WTC11 (cell line): ENCODE data around the gene RNF224. TPM values are rescaled to one million over a fixed set of nuclear protein-coding genes. Genes with fewer than 3 reads are reported as not detected.

Experiments
- ATAC-seq: fragments of 200-7000 bp; cut with Tn5 transposase; 2 replicates; pipeline ENCODE4 v1.10.0; 2021; ENCODE audit warnings: mild to moderate bottlenecking, moderate library complexity
- CTCF ChIA-PET: fragments of 300-600 bp; sonication (Branson Sonifier 250); formaldehyde crosslinking; loops from one replicate; lab custom pipeline; 2021; ENCODE audit warnings: antibody characterized with exemption; lab: Charles Lee
- POLR2A ChIA-PET: fragments of 350-600 bp; sonication (Branson Sonifier 250); formaldehyde crosslinking; loops from one replicate; lab custom pipeline; 2021; ENCODE audit warnings: antibody characterized with exemption; lab: Charles Lee
- DNase-seq: peaks from one replicate; pipeline ENCODE4 v3.0.0; 2021; ENCODE audit warnings: low spot score
- H3K27ac Mint-ChIP-seq: 2 replicates; pipeline ENCODE4 v1.8.0; 2021; ENCODE audit warnings: mixed read lengths
- H3K27me3 Mint-ChIP-seq: 2 replicates; pipeline ENCODE4 v1.8.0; 2021; ENCODE audit warnings: low read depth, mild to moderate bottlenecking, moderate library complexity, mixed read lengths
- H3K36me3 Mint-ChIP-seq: 2 replicates; pipeline ENCODE4 v1.8.0; 2021; ENCODE audit warnings: mixed read lengths
- H3K4me1 Mint-ChIP-seq: 2 replicates; pipeline ENCODE4 v1.8.0; 2022; ENCODE audit warnings: mixed read lengths
- H3K4me3 Mint-ChIP-seq: 2 replicates; pipeline ENCODE4 v1.8.0; 2021; ENCODE audit warnings: mild to moderate bottlenecking, moderate library complexity, mixed read lengths
- H3K9me3 Mint-ChIP-seq: 2 replicates; pipeline ENCODE4 v1.8.0; 2021; ENCODE audit warnings: mixed read lengths
- AR ChIP-seq: fragments of 250-450 bp; sonication (Bioruptor Pico); IDR thresholded peaks from 2 replicates; pipeline ENCODE4 v1.9.0; 2021; ENCODE audit warnings: mild to moderate bottlenecking
- ATF6 ChIP-seq: sonication (generic); formaldehyde crosslinking; IDR thresholded peaks from 2 replicates; pipeline ENCODE4 v1.8.1; 2023; ENCODE audit warnings: mild to moderate bottlenecking, missing genetic modification reagents
- CBFB ChIP-seq: sonication (generic); formaldehyde crosslinking; IDR thresholded peaks from 2 replicates; pipeline ENCODE4 v1.8.1; 2022; ENCODE audit warnings: mild to moderate bottlenecking, low read depth, missing genetic modification reagents
- CDX4 ChIP-seq: fragments of 250-450 bp; sonication (Bioruptor Pico); IDR thresholded peaks from 2 replicates; pipeline ENCODE4 v1.9.0; 2021; ENCODE audit warnings: moderate library complexity, mild to moderate bottlenecking, inconsistent platforms, borderline replicate concordance
- CREM ChIP-seq: sonication (generic); formaldehyde crosslinking; IDR thresholded peaks from 2 replicates; pipeline ENCODE4 v1.8.1; 2022; ENCODE audit warnings: mild to moderate bottlenecking, missing genetic modification reagents, moderate library complexity
- EMX1 ChIP-seq: fragments of 250-450 bp; sonication (Bioruptor Pico); IDR thresholded peaks from 2 replicates; pipeline ENCODE4 v1.8.0; 2021; ENCODE audit warnings: mild to moderate bottlenecking
- ETV6 ChIP-seq: sonication (generic); formaldehyde crosslinking; IDR thresholded peaks from 2 replicates; pipeline ENCODE4 v1.8.1; 2022; ENCODE audit warnings: mild to moderate bottlenecking, missing genetic modification reagents
- FOXP4 ChIP-seq: sonication (generic); formaldehyde crosslinking; IDR thresholded peaks from 2 replicates; pipeline ENCODE4 v1.8.0; 2022; ENCODE audit warnings: mild to moderate bottlenecking, missing genetic modification reagents
- IRF2 ChIP-seq: sonication (generic); formaldehyde crosslinking; IDR thresholded peaks from 2 replicates; pipeline ENCODE4 v1.8.0; 2022; ENCODE audit warnings: low read depth, missing genetic modification reagents, borderline replicate concordance
- MLX ChIP-seq: sonication (generic); formaldehyde crosslinking; IDR thresholded peaks from 2 replicates; pipeline ENCODE4 v1.8.1; 2023; ENCODE audit warnings: mild to moderate bottlenecking, missing genetic modification reagents, moderate library complexity
- NR1H2 ChIP-seq: sonication (generic); formaldehyde crosslinking; IDR thresholded peaks from 2 replicates; pipeline ENCODE4 v1.9.0; 2021; ENCODE audit warnings: mild to moderate bottlenecking, moderate library complexity, missing genetic modification reagents
- PREB ChIP-seq: sonication (generic); formaldehyde crosslinking; IDR thresholded peaks from 2 replicates; pipeline ENCODE4 v1.8.1; 2022; ENCODE audit warnings: mild to moderate bottlenecking, missing genetic modification reagents, moderate library complexity, borderline replicate concordance
- SOX15 ChIP-seq: fragments of 250-450 bp; sonication (Bioruptor Pico); IDR thresholded peaks from 2 replicates; pipeline ENCODE4 v1.9.0; 2021; ENCODE audit warnings: mild to moderate bottlenecking
- STAT6 ChIP-seq: sonication (generic); formaldehyde crosslinking; conservative IDR thresholded peaks from 2 replicates; pipeline ENCODE4 v1.8.1; 2023; ENCODE audit warnings: mild to moderate bottlenecking, low read depth, missing genetic modification reagents, moderate library complexity
- TEAD4 ChIP-seq: sonication (generic); formaldehyde crosslinking; IDR thresholded peaks from 2 replicates; pipeline ENCODE4 v1.8.0; 2022; ENCODE audit warnings: mild to moderate bottlenecking, missing genetic modification reagents
- ZNF121 ChIP-seq: sonication (generic); formaldehyde crosslinking; IDR thresholded peaks from 2 replicates; pipeline ENCODE4 v1.8.0; 2023; ENCODE audit warnings: missing genetic modification reagents
- ZNF281 ChIP-seq: sonication (generic); formaldehyde crosslinking; IDR thresholded peaks from 2 replicates; pipeline ENCODE4 v1.8.0; 2023; ENCODE audit warnings: mild to moderate bottlenecking, missing genetic modification reagents
- ZNF512 ChIP-seq: sonication (generic); formaldehyde crosslinking; IDR thresholded peaks from 2 replicates; pipeline ENCODE4 v1.8.1; 2022; ENCODE audit warnings: missing genetic modification reagents, borderline replicate concordance
- total RNA-seq: library from RNA; stranded (reverse); gene quantifications from 3 replicates; pipeline ENCODE4 v1.2.3, GENCODE V29; 2021

Gene RNF224
- total RNA-seq, 1 experiment from 2014 or later, result 0.59 TPM

- peaks cover 15% of the 10 kb centered on the region for H3K27me3 Mint-ChIP-seq
- peaks cover 24% of the 10 kb centered on the region for H3K4me1 Mint-ChIP-seq
- H3K9me3 Mint-ChIP-seq, result no peaks in the 10 kb centered on the region
- ChIA-PET CTCF (interaction anchor here (0.7 to 2.7 kb wide), 14 partner anchors 9 to 231 kb away, joined by 3 to 30 read pairs (median 6); partner anchors contain the start of genes ENTPD8, EXD3, NELFB and NOXA1), POLR2A (interaction anchor here (2.0 kb wide), 1 partner anchor 38 kb away, joined by 12 read pairs; the partner anchor contains the start of gene TUBB4B)
- H3K36me3 Mint-ChIP-seq, result no peaks in the 10 kb centered on the region
- peak; percentile 48 for DNase-seq
- H3K4me3 Mint-ChIP-seq, result peak overlapping the region; percentile 62
- no peak for ATAC-seq
- no peak overlapping the region for H3K27ac Mint-ChIP-seq
- TF ChIP-seq MLX (CRISPR knock-in tag) (no peak), EMX1 (CRISPR knock-in tag) (no peak), CDX4 (CRISPR knock-in tag) (no peak), PREB (no peak), FOXP4 (CRISPR knock-in tag) (no peak), CBFB (CRISPR knock-in tag) (no peak), ETV6 (CRISPR knock-in tag) (no peak), CREM (CRISPR knock-in tag) (no peak), SOX15 (CRISPR knock-in tag) (no peak), ZNF121 (CRISPR knock-in tag) (no peak), TEAD4 (no peak), IRF2 (CRISPR knock-in tag) (no peak), AR (CRISPR knock-in tag) (no peak), ATF6 (no peak), STAT6 (CRISPR knock-in tag) (no peak), ZNF512 (CRISPR knock-in tag) (no peak), NR1H2 (no peak), ZNF281 (CRISPR knock-in tag) (no peak)
These were observed 50.9 kb downstream of the RNF224 start for GRCh38 chr9:137278061-137278701.
